GM21737 (cell line): ENCODE results near the gene LAIR2.
"Not testable (repeated sequence)": the region's sequence is repeated elsewhere in the genome, so short reads cannot be mapped to it uniquely, and the experiment has no call there.

Experiments used
- ATAC-seq: cut with Tn5 transposase; IDR thresholded peaks from one replicate; pipeline ENCODE4 v1.9.1; 2021; ENCODE audit warnings: mild to moderate bottlenecking, moderate library complexity; ENCODE audit not compliant: unreplicated experiment

Gene LAIR2

GRCh38 chr19:54492568-54492967, 10.1 kb upstream of the LAIR2 start:
- ATAC-seq, result no peak

DNA sequence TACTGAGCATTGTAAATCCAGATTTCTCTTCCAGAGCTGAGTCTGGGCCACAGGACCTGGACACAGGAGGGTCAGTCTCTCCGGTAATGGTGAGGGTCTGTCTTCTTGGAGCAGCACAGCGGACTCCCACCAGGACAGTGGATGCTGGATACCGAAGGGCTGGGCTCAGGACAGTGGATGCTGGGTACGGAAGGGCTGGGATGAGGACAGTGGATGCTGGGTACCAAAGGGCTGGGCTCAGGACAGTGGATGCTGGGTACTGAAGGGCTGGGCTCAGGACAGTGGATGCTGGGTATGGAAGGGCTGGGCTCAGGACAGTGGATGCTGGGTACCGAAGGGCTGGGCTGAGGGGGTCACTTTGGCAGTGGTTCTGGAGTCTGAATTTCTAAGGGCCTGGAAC, 9.6 kb upstream of the LAIR2 start:
- ATAC-seq, result not testable (repeated sequence)

- ATAC-seq, result no peak
Observed at GRCh38 chr19:54493967-54494585, 8.6 kb upstream of the LAIR2 start.

- not testable (repeated sequence) for ATAC-seq
Observed at GRCh38 chr19:54495284-54495683, 7.3 kb upstream of the LAIR2 start.

- not testable (repeated sequence) for ATAC-seq
Observed at GRCh38 chr19:54497747-54498450, 4.7 kb upstream of the LAIR2 start.

DNA sequence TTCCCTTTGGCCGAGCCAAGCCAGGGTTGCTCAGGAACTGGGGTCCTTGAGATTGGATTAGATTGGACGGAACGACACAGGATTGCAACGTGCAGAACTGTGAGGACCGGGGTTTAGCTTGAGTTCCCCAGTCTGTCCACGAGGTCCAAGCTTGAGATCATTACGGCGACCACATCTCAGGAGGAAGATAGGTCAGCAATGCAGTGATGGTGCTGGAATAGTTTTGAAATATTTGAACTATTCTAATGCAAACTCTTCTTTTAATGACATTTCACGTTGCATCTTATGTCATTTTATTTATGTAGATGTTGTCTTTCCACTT, 4.2 kb upstream of the LAIR2 start:
- not testable (repeated sequence) for ATAC-seq

DNA sequence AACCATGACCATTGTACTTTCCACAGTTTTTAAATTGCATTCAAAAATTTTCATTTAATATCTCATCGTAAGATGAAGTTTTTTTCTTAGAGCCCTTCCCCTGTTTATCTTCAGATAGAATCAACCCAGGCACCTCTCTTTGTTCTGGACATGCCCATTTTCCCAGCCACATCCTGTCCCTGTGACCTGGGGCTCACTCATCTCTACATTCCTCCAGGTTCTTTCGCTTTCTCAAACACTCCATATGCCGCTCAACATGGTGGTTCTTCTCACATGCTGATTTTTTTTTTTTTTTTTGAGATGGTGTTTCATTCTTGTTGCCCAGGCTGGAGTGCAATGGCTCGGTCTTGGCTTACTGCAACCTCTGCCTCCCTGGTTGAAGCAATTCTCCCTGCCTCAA, 2.9 kb downstream of the LAIR2 start:
- not testable (repeated sequence) for ATAC-seq

GRCh38 chr19:54506079-54506478, 3.4 kb downstream of the LAIR2 start:
- ATAC-seq, result no peak

DNA sequence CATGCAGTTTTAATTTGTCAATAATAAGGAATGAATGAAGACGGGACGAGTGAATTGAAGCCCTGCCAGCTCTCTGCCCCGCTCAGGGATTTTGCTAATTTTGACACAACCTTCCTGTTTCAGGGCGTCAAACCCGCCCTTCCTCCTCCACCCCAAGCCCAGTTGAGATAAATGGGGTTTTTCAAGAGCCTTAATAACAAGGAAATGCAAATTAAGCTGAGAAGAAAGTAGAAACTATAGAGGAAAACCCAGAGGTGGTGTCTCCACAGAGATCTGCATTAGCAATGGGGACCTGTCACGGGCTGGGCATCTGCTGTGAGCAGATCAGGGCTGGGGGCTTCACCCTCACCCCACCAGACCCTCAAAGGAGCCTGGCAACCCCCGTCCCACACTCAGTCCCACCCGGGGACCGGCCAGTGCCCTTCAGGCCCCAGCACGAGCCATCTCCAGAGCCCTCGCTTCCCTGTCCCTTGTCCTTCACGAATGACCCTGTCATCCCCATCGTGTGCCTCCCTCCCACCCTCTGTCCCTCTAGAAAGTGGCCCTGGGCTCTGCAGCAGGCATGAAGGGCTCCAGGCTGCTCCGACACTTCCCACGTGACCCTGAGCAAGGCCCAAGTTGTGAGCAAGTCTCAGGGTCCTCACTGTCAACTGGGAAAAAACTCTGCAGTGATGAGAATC, 4.5 kb downstream of the LAIR2 start:
- not testable (repeated sequence) for ATAC-seq

GRCh38 chr19:54507824-54508223, 5.2 kb downstream of the LAIR2 start:
- no peak for ATAC-seq

DNA sequence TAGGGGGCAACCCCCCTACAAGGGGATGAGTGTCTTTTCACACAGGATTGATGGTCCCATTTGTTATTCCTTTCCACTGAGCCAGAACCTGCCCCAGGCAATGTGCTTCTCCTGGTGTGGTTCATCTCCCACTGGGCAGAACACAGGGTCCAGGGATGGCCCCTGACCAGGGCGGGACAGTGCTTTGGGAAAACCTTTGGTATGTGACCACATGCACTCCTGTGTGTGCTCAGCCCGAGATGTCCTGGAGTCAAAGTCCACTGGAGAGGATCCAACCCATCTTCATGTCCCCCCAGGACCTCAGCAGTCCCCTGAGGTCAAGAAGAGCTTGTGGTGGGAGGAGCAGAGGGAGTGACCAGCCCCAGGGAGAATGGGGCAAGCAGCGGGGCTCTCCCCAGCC, 5.9 kb downstream of the LAIR2 start:
- not testable (repeated sequence) for ATAC-seq

DNA sequence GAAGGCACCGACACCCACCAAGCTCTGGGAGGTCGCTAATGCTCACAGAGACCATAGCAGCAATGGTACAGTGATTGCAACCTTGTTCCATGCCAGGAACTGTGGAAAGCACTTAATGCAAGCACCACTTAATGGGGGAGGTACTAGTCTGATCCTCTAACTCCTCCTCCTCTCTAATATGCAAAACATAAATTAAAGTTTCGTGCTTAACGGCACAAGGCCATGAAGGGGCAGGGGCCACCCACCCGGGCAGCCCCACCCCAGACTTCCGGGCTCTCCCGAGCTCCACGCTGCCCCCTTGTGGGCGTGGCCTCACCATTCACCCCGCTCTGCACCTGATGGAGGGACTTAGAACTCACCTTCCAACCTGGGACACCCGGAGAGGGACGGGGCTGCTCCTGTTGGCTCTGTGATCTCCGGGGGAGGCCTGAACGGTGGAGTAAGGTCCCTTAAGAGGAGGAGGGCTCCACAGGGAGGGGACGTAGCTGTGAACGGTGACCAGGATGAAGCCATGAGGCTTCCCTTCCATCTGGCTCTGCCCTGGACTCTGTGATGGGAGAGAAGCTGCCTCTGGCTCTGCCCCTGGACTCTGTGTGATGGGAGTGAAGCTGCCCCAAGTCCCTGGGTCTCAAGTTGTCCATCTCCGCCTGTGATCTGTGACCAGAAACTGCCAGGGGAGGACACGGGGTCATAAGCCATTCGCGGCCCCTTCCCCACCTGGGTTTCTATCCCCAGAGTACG, 6.7 kb downstream of the LAIR2 start:
- not testable (repeated sequence) for ATAC-seq

- ATAC-seq, result no peak
Observed at GRCh38 chr19:54515156-54515555, 12.5 kb downstream of the LAIR2 start.

DNA sequence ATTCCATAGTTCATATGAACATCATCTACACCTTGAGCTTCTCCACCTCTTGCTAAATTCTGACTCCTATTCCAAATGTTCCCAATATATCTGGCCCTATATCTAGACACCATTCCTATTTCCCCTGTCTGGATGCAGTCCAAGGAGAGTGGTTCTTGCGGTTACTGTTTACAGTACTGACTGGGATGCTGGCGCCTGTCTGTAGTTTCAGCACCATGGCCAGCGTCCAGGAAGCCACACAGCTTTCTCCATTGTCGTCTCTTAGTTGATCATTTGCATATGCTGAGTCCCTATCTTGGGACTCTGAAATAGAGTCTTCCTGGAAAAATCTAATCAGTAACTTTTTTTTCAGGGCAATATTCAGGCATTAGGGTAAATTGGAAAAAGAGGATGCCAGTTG, 14.9 kb downstream of the LAIR2 start:
- ATAC-seq, result no peak

GRCh38 chr19:54518844-54519243, 16.2 kb downstream of the LAIR2 start:
- ATAC-seq, result peak; percentile 54

- ATAC-seq, result no peak
Observed at GRCh38 chr19:54521022-54521859, 18.6 kb downstream of the LAIR2 start.

- no peak for ATAC-seq
Observed at GRCh38 chr19:54521860-54522513, 19.4 kb downstream of the LAIR2 start.

DNA sequence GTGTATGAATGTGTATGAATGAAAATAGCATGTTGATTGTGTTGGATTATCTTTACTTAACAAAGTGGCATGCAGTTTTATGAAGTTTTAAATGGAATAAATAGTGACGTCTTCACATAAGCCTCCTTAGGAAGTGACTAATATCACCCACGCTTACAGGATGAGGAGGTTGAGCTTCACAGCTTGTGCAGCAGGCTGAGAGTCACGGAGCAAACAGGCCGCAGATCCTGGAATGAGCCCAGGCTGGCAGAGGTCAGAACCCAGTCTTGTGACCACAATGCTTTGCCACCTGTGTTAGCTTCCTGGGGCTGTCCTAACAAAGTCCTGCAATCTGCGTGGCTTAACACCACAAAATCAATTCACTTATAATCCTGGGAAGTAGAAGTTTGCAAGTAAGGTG, 20.8 kb downstream of the LAIR2 start:
- ATAC-seq, result no peak

- ATAC-seq, result no peak
Observed at GRCh38 chr19:54525636-54526035, 23.0 kb downstream of the LAIR2 start.

DNA sequence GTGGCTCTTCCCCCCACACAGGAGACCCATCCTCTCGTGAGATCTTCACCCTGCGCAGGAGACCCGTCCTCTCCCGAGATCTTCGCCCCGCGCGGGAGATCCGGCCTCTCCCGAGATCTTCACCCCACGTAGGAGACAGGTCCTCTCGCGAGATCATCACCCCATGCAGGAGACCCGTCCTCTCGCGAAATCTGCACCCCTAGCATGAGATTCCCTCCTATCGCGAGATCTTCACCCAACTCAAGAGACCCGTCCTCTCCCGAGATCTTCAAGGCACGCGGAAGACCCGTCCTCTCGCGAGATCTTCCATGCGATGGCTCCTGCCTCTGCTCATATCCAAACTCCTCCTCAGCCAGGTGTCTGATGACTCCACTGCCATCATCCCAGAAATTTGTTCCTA, 24.3 kb downstream of the LAIR2 start:
- no peak for ATAC-seq
